RWPE2 (cell line): ENCODE data around the gene PPP1R27.

Experiments
- ATAC-seq: fragments of 200-7000 bp; cut with Tn5 transposase; 3 replicates; pipeline ENCODE4 v1.9.1; 2021; ENCODE audit warnings: low read depth
- DNase-seq: peaks from one replicate; pipeline ENCODE4 v3.0.0-alpha.2; 2020; ENCODE audit warnings: low spot score
- H3K27ac ChIP-seq: fragments of 450-650 bp; 2 replicates; pipeline ENCODE4 v1.5.1; 2017; ENCODE audit warnings: mild to moderate bottlenecking; ENCODE audit not compliant: poor library complexity, severe bottlenecking
- H3K27me3 ChIP-seq: fragments of 250-450 bp; sonication (Bioruptor Pico); 2 replicates; pipeline ENCODE4 v1.5.1; 2021; ENCODE audit warnings: mild to moderate bottlenecking, moderate library complexity; ENCODE audit not compliant: insufficient read depth, poor library complexity, severe bottlenecking
- H3K36me3 ChIP-seq: fragments of 250-450 bp; sonication (Bioruptor Pico); 2 replicates; pipeline ENCODE4 v1.5.1; 2020; ENCODE audit warnings: low read depth, mild to moderate bottlenecking, moderate library complexity
- H3K4me1 ChIP-seq: fragments of 250-450 bp; sonication (Bioruptor Pico); 2 replicates; pipeline ENCODE4 v1.5.1; 2021; ENCODE audit warnings: mild to moderate bottlenecking, moderate library complexity; ENCODE audit not compliant: insufficient read depth, poor library complexity, severe bottlenecking
- H3K4me3 ChIP-seq: fragments of 250-450 bp; sonication (Bioruptor Pico); 2 replicates; pipeline ENCODE4 v1.5.1; 2021; ENCODE audit warnings: mild to moderate bottlenecking, moderate library complexity; ENCODE audit not compliant: severe bottlenecking
- H3K9me3 ChIP-seq: fragments of 250-450 bp; sonication (Bioruptor Pico); 2 replicates; pipeline ENCODE4 v1.5.1; 2021; ENCODE audit warnings: mild to moderate bottlenecking, moderate library complexity; ENCODE audit not compliant: severe bottlenecking
- CTCF ChIP-seq: fragments of 450-650 bp; IDR thresholded peaks from one replicate; pipeline ENCODE4 v1.5.1; 2017; ENCODE audit warnings: mild to moderate bottlenecking, moderate library complexity; ENCODE audit not compliant: poor library complexity, severe bottlenecking

PPP1R27 gene

GRCh38 chr17:81844327-81844851 is 9.5 kb upstream of the PPP1R27 start:
- no peaks in the 10 kb centered on the region for H3K9me3 ChIP-seq
- peaks cover 16% of the 10 kb centered on the region for H3K4me1 ChIP-seq
- H3K27ac ChIP-seq = no peak overlapping the region
- no peak for TF ChIP-seq CTCF
- H3K4me3 ChIP-seq = no peak overlapping the region
- ATAC-seq = no peak
- H3K36me3 ChIP-seq = peaks cover 71% of the 10 kb centered on the region
- DNase-seq = peak; percentile 73
- no peaks in the 10 kb centered on the region for H3K27me3 ChIP-seq

GRCh38 chr17:81843713-81844326 is 9.0 kb upstream of the PPP1R27 start:
- Histone ChIP-seq H3K27ac (no peak overlapping the region), H3K4me1 (peaks cover 16% of the 10 kb centered on the region), H3K9me3 (no peaks in the 10 kb centered on the region), H3K4me3 (no peak overlapping the region), H3K27me3 (no peaks in the 10 kb centered on the region), H3K36me3 (peaks cover 65% of the 10 kb centered on the region)
- DNase-seq (no peak), ATAC-seq (no peak)
- no peak for TF ChIP-seq CTCF

- ATAC-seq (peak; percentile 17), DNase-seq (no peak)
- Histone ChIP-seq H3K27ac (peak overlapping the region; percentile 74), H3K9me3 (no peaks in the 10 kb centered on the region), H3K4me3 (no peak overlapping the region), H3K27me3 (no peaks in the 10 kb centered on the region), H3K36me3 (peaks cover 56% of the 10 kb centered on the region), H3K4me1 (peaks cover 16% of the 10 kb centered on the region)
- TF ChIP-seq CTCF = no peak
These were observed 8.1 kb upstream of the PPP1R27 start for GRCh38 chr17:81842725-81843504.

- Histone ChIP-seq H3K4me1 (peaks cover 16% of the 10 kb centered on the region), H3K9me3 (no peaks in the 10 kb centered on the region), H3K36me3 (peaks cover 51% of the 10 kb centered on the region), H3K27ac (peak overlapping the region; percentile 74), H3K4me3 (no peak overlapping the region), H3K27me3 (no peaks in the 10 kb centered on the region)
- DNase-seq (no peak), ATAC-seq (no peak)
- TF ChIP-seq CTCF = no peak
These were observed 7.5 kb upstream of the PPP1R27 start for GRCh38 chr17:81842378-81842724.

GRCh38 chr17:81841866-81842265 is 7.0 kb upstream of the PPP1R27 start:
- H3K36me3 ChIP-seq = peaks cover 46% of the 10 kb centered on the region
- DNase-seq (no peak), ATAC-seq (no peak; the same call in 1 of the 3 replicates)
- no peaks in the 10 kb centered on the region for H3K9me3 ChIP-seq
- H3K4me1 ChIP-seq = peaks cover 16% of the 10 kb centered on the region
- no peak overlapping the region for H3K4me3 ChIP-seq
- no peak for TF ChIP-seq CTCF
- no peaks in the 10 kb centered on the region for H3K27me3 ChIP-seq
- peak overlapping the region; percentile 74 for H3K27ac ChIP-seq
